NCI-H1048 (cell line): ENCODE measurements around the gene ZNF497.
"Not testable (repeated sequence)": the region's sequence is repeated elsewhere in the genome, so short reads cannot be mapped to it uniquely, and the experiment has no call there.

Source experiments
- DNase-seq: peaks from one replicate; lab custom pipeline; 2025; lab: John Stamatoyannopoulos, UW

The ZNF497 gene

DNA sequence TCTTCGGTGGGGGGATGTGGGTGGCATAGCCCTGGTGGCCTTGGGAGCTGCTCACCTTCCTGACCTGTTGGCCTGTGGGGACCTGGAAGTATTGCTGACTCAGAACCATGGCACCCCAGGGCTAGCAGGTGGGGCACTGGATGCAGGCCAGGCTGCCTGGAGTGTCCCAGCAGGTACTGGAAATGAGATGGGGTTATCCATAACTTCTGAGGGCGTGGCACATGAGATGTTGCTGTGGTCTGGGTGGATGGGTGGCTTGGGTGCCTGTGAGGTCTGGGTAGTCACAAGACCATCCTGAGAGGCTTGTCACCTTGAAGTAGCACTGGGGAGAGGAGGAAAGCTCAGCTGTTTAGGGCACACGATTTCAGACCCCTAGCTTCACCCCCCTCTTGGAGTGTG, 32.3 kb upstream of the ZNF497 start:
- no peak for DNase-seq

- DNase-seq, result no peak
Observed at GRCh38 chr19:58393725-58394033, 31.1 kb upstream of the ZNF497 start.

- DNase-seq, result no peak
Observed at GRCh38 chr19:58392945-58393724, 30.6 kb upstream of the ZNF497 start.

DNA sequence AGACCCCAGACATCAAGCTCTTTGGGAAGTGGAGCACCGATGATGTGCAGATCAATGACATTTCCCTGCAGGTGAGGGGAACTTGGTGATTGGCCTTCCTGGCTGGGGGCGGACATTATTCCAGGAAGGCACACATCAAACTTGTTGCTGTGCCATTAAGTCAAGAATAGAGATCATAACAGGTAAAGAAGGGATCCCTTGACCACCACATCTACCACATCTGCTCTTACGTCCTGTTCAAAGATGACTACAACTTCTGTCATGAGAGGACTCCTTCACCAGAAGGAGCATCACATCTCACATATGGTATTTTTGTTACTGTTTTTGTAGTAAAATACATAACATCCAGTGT, 25.6 kb upstream of the ZNF497 start:
- DNase-seq, result no peak

DNA sequence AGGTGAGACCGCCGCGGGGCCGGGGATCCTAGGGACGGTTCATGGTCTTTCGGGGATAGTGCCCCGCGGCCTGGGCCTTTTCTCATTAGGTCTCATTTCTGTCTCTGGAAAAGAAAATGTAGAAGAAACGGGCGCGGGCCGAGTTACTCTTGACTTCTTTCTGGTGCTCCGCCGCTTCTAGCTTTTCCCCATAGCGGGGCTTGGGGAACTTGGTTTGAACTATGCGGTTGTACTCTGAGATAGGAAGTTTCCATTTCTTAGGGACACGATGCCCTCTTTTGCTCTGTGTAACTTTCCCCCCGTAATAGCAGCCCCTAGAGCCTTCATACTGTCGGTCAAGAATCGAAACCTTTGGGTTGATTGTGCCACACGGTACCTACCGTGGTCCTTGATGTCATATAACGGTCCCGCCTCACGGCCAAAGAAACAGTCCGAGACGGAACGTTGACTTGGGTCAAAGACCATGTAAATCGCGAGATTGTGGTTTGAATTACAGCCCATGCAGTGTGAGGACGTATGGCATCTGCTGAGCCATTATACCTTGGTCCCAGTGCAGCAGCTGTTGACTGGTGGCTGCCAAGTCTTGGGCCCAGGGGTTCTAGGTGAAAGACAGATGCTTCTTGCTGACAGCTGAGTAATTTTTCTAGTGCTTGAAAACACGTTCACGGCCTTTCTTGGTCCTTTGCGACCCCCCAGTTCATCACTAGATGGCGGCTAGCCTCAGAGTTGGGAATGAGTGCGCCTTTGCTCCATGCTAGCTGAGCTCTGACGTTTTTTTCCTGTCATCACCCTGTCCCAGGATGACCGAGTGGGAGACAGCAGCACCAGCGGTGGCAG, 25.0 kb upstream of the ZNF497 start:
- no peak for DNase-seq

DNA sequence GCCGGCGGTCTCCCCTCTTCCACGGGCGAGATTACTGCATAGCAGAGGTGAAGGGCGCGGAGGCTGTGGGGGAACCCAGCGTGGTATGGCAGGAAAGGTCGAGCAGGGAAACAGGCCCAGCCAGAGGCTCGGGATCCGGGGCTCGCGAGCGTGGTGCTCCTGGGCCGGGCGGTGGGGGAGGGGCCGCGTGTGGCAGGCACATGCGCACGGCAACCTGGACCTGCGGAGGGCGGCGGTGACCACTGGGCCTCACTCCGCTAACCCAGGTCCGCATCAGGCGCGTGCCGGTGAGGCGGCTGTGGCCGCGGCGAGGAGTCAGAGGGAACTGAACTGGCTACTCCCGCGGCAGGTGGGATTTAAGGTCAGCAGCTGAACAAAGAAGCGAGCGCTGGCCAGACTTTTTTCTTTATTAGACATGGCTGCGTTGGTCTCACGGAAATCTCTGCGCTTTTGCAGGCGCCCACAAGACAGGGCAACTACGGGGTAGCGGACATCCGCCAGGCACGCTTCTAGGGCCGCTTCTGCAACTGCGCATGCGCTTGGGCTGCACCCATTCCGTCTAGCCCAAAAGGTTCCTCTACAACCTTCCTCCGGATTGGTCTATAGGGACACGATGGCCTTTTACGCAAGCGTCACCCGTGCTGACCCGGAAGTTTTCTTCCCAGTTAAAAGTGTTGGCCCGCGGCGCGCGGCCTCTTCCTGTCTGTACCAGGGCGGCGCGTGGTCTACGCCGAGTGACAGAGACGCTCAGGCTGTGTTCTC, 24.2 kb upstream of the ZNF497 start, which contains the start of gene RPS5:
TSS of gene RPS5 (plus strand) at position 694 of the 762 bp plus-strand sequence. CDS start 869 bp downstream, outside the sequence.
- DNase-seq, result peak; percentile 98

GRCh38 chr19:58385891-58386575, 23.5 kb upstream of the ZNF497 start:
- no peak for DNase-seq

- no peak for DNase-seq
Observed at GRCh38 chr19:58385313-58385890, 22.9 kb upstream of the ZNF497 start.

GRCh38 chr19:58382997-58383603, 20.5 kb upstream of the ZNF497 start:
- no peak for DNase-seq

GRCh38 chr19:58381460-58382212, 19.1 kb upstream of the ZNF497 start:
- no peak for DNase-seq

GRCh38 chr19:58380662-58381459, 18.3 kb upstream of the ZNF497 start, which contains the start of gene ZNF837:
TSS of gene ZNF837 (minus strand) at chr19:58381030. CDS start at chr19:58369332, 11,698 bp downstream.
- peak; percentile 99 for DNase-seq

DNA sequence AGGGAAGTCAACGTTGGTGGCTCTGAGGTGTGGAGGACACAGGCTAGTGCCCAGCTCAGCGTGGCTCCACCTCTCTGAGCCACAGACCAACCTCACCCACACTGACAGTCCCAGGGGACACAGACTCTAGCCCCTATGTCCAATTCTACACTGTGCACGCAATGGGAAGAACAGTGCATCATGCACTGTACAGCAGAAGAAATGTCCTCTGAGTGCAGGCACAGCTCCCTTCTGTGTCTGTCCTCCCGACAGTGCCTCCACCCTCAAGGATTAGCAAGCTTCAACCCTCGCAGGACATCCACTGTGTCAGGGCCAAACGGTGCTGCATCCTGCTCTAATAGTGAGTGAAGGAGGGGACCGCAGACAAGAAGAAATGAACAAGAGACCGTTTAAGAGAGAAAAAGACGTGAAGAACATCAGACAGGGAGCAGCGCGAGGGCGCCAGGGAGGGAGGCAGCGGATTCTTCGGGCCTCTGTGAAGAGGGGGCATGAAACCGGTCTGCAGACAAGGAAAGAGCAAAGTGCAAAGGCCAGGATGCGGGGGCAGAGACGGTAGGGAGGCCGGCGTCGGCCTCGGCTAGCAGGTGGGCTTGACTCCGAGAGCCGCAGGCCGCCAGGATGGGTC, 17.6 kb upstream of the ZNF497 start:
- DNase-seq, result no peak

- no peak for DNase-seq
Observed at GRCh38 chr19:58379246-58379645, 16.7 kb upstream of the ZNF497 start.

GRCh38 chr19:58376724-58377123, 14.2 kb upstream of the ZNF497 start:
- DNase-seq, result not testable (repeated sequence)

GRCh38 chr19:58374200-58374599, 11.6 kb upstream of the ZNF497 start:
- DNase-seq, result no peak

GRCh38 chr19:58372311-58373133, 10.0 kb upstream of the ZNF497 start:
- no peak for DNase-seq

- no peak for DNase-seq
Observed at GRCh38 chr19:58368561-58369360, 6.2 kb upstream of the ZNF497 start.
